Measurements from ENCODE around the gene BNIPL. TPM values are rescaled to one million over a fixed set of nuclear protein-coding genes. Genes with fewer than 3 reads are reported as not detected.
A peak's percentile ranks its signal among the peaks of the same experiment; 100 is the strongest.

Gene BNIPL
- total RNA-seq, 2 experiments from 2014 or later = 0.99 to 1.5 TPM

GRCh38 chr1:151049458-151049857 lies 13.1 kb downstream of the BNIPL start:
- Mint-ChIP-seq H3K27ac (peak overlapping the region; percentile 71), H3K27me3 (no peaks in the 10 kb centered on the region), H3K36me3 (ENCODE audit: low read depth) (peaks cover 34% of the 10 kb centered on the region), H3K9me3 (no peaks in the 10 kb centered on the region), H3K4me1 (peaks cover 58% of the 10 kb centered on the region), H3K4me3 (no peak overlapping the region)
- POLR2A ChIA-PET = interaction anchor here (0.7 kb wide), 1 partner anchor 262 kb away, joined by 12 read pairs; no protein-coding TSS in a partner anchor
- no peak for DNase-seq
- CTCF ChIA-PET = interaction anchor here (0.7 to 2.6 kb wide), 5 partner anchors 8 to 25 kb away, joined by 4 to 13 read pairs (median 6); partner anchors contain the start of genes CDC42SE1 and MLLT11

DNA sequence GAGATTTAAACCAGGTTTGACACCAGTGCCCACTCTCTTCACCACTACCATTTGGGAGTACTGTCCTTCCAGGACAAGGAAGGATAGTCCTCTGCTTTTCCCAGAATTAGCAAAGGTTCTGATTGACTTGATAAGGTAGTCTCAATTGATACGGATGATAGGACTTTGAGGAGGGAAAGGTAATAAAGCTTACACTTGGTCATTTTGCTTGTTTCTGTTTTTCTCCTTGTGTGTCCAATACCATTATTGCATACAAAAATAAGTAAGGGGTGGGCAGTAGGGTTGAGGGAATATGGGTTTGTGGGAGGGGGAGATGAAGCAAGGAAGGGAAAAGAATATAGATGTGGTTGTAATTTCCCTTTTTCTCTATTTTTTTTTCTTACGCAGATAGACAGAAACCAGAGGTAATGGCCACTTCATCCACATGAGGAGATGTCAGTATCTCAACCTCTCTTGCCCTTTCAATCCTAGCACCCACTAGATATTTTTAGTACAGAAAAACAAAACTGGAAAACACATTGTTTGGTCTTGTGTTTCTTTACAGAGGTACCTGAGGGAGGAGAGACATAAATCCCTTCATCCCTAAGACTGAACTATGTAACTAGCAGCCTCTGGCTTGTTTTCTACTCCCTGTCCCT lies 13.8 kb downstream of the BNIPL start:
- no peaks in the 10 kb centered on the region for H3K9me3 Mint-ChIP-seq
- peaks cover 66% of the 10 kb centered on the region for H3K4me1 Mint-ChIP-seq
- CTCF ChIA-PET = interaction anchor here (1.1 to 2.6 kb wide), 5 partner anchors 7 to 24 kb away, joined by 4 to 13 read pairs (median 6); partner anchors contain the start of genes CDC42SE1, GABPB2 and MLLT11
- POLR2A ChIA-PET = interaction anchor here (0.7 kb wide), 1 partner anchor 262 kb away, joined by 12 read pairs; no protein-coding TSS in a partner anchor
- no peak overlapping the region for H3K27ac Mint-ChIP-seq
- no peaks in the 10 kb centered on the region for H3K27me3 Mint-ChIP-seq
- peaks cover 42% of the 10 kb centered on the region for H3K36me3 Mint-ChIP-seq (ENCODE audit: low read depth)
- no peak overlapping the region for H3K4me3 Mint-ChIP-seq
- DNase-seq = no peak

- ChIA-PET POLR2A (no interaction called here), CTCF (interaction anchor here (1.0 to 2.6 kb wide), 5 partner anchors 9 to 69 kb away, joined by 4 to 13 read pairs (median 5); partner anchors contain the start of genes ANXA9, CDC42SE1, GABPB2 and MLLT11)
- no peak for DNase-seq
- Mint-ChIP-seq H3K4me3 (no peak overlapping the region), H3K27ac (no peak overlapping the region), H3K36me3 (ENCODE audit: low read depth) (peaks cover 55% of the 10 kb centered on the region), H3K9me3 (no peaks in the 10 kb centered on the region), H3K27me3 (no peaks in the 10 kb centered on the region), H3K4me1 (peaks cover 75% of the 10 kb centered on the region)
Observed at GRCh38 chr1:151051356-151052009, 15.1 kb downstream of the BNIPL start.

DNA sequence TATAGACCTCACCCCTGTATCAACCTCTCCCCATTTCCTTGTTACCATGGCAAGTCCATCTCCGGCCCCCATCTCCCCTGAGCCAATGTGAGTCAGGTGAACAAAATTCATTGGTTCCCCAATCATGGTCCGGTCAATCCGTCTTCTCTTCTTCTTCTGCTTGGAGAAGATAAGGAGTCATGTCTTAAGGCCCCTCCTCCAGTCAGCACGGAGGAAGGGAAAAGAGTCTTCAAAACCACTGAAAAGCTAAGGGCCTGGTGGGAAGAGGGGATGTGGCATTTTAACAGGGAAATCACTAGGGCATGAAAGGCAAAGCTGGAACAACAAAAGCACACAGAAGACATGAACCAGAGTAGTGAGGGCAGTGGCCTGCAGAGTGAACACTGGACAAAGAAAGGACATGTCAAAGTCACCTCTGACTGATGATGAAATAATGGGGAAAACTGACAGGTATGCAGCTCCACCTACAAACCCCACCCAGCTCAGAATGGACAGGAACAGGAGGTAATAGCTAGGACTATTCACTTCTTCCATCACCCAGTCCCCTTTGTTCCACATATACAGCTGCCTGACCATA lies 18.7 kb downstream of the BNIPL start:
- Mint-ChIP-seq H3K36me3 (ENCODE audit: low read depth) (peaks cover 78% of the 10 kb centered on the region), H3K4me3 (peak overlapping the region; percentile 99), H3K9me3 (no peaks in the 10 kb centered on the region), H3K27me3 (no peaks in the 10 kb centered on the region), H3K4me1 (peaks cover 58% of the 10 kb centered on the region), H3K27ac (peak overlapping the region; percentile 96)
- ChIA-PET CTCF (interaction anchor here (1.0 to 1.5 kb wide), 4 partner anchors 12 to 30 kb away, joined by 3 to 8 read pairs (median 5); partner anchors contain the start of gene GABPB2), POLR2A (no interaction called here)
- DNase-seq = no peak

- POLR2A ChIA-PET = no interaction called here
- no peaks in the 10 kb centered on the region for H3K9me3 Mint-ChIP-seq
- H3K27ac Mint-ChIP-seq = peak overlapping the region; percentile 96
- H3K4me1 Mint-ChIP-seq = peaks cover 63% of the 10 kb centered on the region
- H3K36me3 Mint-ChIP-seq (ENCODE audit: low read depth) = peaks cover 77% of the 10 kb centered on the region
- H3K4me3 Mint-ChIP-seq = peak overlapping the region; percentile 99
- CTCF ChIA-PET = interaction anchor here (0.6 to 1.5 kb wide), 5 partner anchors 12 to 284 kb away, joined by 3 to 8 read pairs (median 5); partner anchors contain the start of gene GABPB2
- no peak for DNase-seq
- H3K27me3 Mint-ChIP-seq = no peaks in the 10 kb centered on the region
Observed at GRCh38 chr1:151055581-151055980, 19.2 kb downstream of the BNIPL start.

DNA sequence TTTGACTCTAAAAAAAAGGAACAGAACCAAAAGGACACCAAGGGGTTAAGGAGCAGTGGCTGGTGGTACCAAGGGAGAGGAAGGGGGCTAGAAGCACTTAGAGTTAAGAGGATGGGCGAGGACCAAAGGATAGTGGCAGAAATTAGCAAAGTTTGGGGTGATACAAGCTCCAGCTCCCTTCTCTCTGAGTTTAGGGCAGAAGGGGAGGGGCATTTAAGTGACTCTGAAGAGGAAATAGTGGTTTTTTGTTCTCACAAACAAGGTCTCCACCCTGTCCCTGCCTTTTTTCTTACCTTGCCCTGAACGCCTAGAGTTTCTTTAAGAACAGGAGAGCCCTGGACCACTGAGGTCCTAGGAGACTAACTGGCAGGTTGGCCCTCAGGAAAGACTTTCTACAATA lies 19.8 kb downstream of the BNIPL start:
- H3K36me3 Mint-ChIP-seq (ENCODE audit: low read depth) = peaks cover 74% of the 10 kb centered on the region
- POLR2A ChIA-PET = no interaction called here
- peak overlapping the region; percentile 99 for H3K4me3 Mint-ChIP-seq
- CTCF ChIA-PET = interaction anchor here (0.6 to 2.4 kb wide), 5 partner anchors 7 to 283 kb away, joined by 3 to 14 read pairs (median 8); partner anchors contain the start of gene GABPB2
- H3K27ac Mint-ChIP-seq = peak overlapping the region; percentile 96
- H3K9me3 Mint-ChIP-seq = no peaks in the 10 kb centered on the region
- peak; percentile 66 for DNase-seq
- peaks cover 65% of the 10 kb centered on the region for H3K4me1 Mint-ChIP-seq
- no peaks in the 10 kb centered on the region for H3K27me3 Mint-ChIP-seq

DNA sequence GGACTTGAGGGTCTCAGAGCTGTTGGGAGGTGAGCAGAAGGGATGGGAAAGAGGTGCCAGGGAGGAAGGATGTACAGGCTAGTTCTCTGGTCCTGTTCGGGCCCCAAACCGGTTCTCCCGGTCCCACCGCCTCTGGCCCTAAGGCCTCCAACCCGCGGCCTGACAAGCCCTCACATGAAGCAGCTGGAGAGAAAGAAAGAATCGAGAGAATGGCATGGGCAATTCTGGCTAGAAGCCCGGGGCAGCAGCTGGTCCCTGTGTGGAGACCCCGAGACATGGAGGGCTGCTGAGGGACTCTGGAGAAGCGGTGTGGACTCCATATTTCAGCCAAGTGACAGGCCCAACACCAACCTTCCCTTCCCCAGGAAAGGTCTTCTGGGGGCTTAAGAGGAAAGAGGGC lies 22.3 kb downstream of the BNIPL start:
- ChIA-PET CTCF (interaction anchor here (0.6 to 2.7 kb wide), 16 partner anchors 9 to 497 kb away, joined by 3 to 13 read pairs (median 3); partner anchors contain the start of genes C1orf56, GABPB2, MINDY1 and TNFAIP8L2), POLR2A (no interaction called here)
- peaks cover 51% of the 10 kb centered on the region for H3K36me3 Mint-ChIP-seq (ENCODE audit: low read depth)

DNA sequence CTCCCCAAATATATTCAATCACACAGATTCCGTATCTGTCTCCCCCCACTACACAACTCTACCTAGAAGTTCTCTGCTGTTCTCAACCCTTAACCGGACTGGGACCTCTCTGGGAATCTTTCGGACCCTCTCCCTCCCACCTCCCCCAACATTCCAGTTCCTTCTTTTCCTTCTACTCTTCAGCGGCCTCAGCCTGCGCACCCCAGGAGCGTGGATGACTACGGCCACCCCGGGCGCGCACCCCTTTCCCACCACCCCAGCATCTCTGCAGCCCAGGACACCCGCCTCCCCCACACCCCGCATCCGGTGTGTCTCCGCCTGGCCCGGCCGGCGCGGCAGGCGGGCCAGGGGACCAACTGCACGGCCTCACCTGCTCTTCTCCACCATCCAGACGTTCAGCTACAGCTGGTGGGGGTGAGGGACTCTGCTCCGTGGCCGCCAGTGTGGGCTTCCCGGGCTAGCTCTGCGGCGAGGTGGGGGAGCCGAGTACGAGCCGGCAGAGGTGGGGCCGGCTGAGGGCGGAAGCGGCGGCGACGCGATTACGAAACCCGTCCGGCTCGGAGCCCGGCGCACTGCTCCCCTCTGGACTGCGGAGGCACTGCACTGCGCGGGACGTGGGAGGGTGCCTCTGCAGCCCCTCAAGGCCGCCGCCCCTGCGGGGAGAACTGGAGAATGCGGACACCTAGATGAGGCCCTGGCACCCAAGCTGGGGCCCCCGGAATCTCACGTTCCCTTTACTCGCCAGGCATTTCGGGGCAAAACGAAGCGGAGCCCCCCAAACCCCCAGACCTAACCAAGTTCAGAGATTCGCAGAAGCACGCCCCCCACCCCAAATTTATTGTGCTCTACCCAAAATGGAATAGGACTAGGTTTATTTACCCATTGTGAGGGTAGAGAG lies 23.0 kb downstream of the BNIPL start, which contains the start of gene CDC42SE1:
Gene CDC42SE1 (minus strand): TSS at position 514 of the 898 bp plus-strand sequence. CDS start 3,892 bp downstream, outside the sequence.
- Mint-ChIP-seq H3K36me3 (ENCODE audit: low read depth) (peaks cover 47% of the 10 kb centered on the region), H3K4me3 (peak within 1 kb of the TSS; percentile 99), H3K27ac (peak within 1 kb of the TSS; percentile 96), H3K9me3 (no peaks in the 10 kb centered on the region), H3K27me3 (no peaks in the 10 kb centered on the region), H3K4me1 (peaks cover 56% of the 10 kb centered on the region)
- CTCF ChIA-PET = interaction anchor here (0.6 to 2.7 kb wide), 14 partner anchors 9 to 497 kb away, joined by 3 to 13 read pairs (median 4); partner anchors contain the start of genes C1orf56, GABPB2, MINDY1 and TNFAIP8L2
- POLR2A ChIA-PET = no interaction called here
- peak; percentile 85 for DNase-seq

More for the DNA sequence above, 22.3 kb downstream of the BNIPL start:
- H3K27ac Mint-ChIP-seq = peak overlapping the region; percentile 96
- H3K4me3 Mint-ChIP-seq = peak overlapping the region; percentile 99
- H3K27me3 Mint-ChIP-seq = no peaks in the 10 kb centered on the region
- peak; percentile 19 for DNase-seq
- peaks cover 59% of the 10 kb centered on the region for H3K4me1 Mint-ChIP-seq
- no peaks in the 10 kb centered on the region for H3K9me3 Mint-ChIP-seq

DNA sequence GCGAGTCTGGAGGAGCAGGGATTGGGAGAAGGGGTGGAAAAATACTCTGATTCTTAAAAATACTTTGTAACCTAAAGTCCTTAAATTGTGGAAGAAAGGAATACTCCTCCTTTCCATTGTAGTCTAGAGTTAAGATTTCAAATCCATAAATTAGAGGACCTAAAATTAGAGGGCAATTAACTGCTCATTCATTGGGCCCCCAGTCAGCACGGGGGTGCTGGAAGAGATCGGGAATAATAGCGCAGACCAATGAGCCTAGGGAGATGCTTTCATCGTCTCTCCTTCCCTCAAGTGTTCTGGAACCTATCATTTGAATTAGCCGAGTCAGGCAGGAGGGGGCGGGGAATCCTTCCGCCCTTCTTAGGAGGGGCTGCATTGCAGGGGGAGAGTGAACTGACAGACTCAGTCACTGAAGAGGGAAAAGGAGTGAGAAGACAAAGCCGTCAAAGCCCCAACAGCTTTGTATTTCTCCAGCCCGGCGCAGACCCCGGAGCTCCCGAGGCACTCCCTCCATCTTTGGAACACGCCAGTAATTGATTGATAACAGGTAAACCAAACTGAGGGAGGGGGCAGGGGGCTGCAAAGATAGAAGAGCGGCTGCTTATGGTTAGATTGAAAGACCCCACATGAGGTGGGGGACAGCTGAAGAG lies 23.7 kb downstream of the BNIPL start, which contains the start of gene MLLT11:
Gene MLLT11 (plus strand): TSS at position 391 of the 650 bp plus-strand sequence. CDS start 6,828 bp downstream, outside the sequence.
- Mint-ChIP-seq H3K36me3 (ENCODE audit: low read depth) (peaks cover 39% of the 10 kb centered on the region), H3K4me1 (peaks cover 51% of the 10 kb centered on the region), H3K9me3 (no peaks in the 10 kb centered on the region), H3K27ac (peak within 1 kb of the TSS; percentile 96), H3K4me3 (peak within 1 kb of the TSS; percentile 99), H3K27me3 (no peaks in the 10 kb centered on the region)
- ChIA-PET CTCF (interaction anchor here (0.6 to 2.9 kb wide), 10 partner anchors 10 to 54 kb away, joined by 3 to 15 read pairs (median 3); partner anchors contain the start of genes C1orf56, GABPB2 and MINDY1), POLR2A (no interaction called here)
- no peak for DNase-seq

DNA sequence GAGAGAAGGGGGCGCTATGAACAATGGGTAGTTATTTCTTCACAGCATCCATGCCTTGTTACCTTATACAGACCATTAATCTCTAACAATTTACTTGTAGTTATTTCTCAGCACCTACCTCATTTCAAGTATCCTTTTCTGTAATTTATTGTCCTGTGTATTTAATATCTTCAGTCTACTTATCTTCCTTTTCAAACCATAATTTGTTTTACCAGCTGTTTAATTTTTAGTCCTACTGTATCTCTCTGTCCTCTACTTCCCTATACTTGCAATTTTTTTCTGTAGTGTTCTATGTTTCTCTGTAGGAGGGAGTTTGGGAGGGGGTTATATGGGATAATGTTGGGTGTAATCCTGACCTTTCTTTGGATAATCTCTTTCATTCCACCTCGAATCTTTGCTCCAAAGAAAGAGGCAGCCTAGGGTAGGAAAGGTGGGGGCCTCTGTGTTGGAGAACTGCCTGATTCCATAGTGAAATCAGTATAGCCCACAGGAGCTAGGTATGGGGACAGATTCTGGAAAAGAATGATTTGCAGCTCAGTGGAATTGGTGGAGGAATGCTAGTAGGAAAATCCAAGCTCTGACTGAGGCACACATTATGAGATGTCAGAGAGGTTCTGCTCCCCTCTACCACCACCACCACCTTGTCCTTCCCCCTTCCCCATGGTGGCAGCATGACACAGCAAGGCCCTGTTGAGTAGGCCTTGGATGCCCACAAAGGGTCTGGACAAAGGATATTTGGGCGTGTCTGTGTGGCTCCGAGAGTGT lies 24.5 kb downstream of the BNIPL start:
- ChIA-PET POLR2A (no interaction called here), CTCF (interaction anchor here (0.6 to 2.9 kb wide), 5 partner anchors 9 to 39 kb away, joined by 3 to 15 read pairs (median 3); partner anchors contain the start of genes C1orf56 and GABPB2)
- H3K4me3 Mint-ChIP-seq = peak overlapping the region; percentile 99
- peaks cover 44% of the 10 kb centered on the region for H3K4me1 Mint-ChIP-seq
- H3K9me3 Mint-ChIP-seq = no peaks in the 10 kb centered on the region
- peak overlapping the region; percentile 96 for H3K27ac Mint-ChIP-seq
- DNase-seq = no peak
- no peaks in the 10 kb centered on the region for H3K27me3 Mint-ChIP-seq
- peaks cover 33% of the 10 kb centered on the region for H3K36me3 Mint-ChIP-seq (ENCODE audit: low read depth)

All from activated CD4-positive, alpha-beta T cell treated with anti-CD3 and anti-CD28 coated beads, Interleukin-2, amount 10 ng/mL, durations not matched to agents 7 days and 5 days (primary cell).